ENCODE results near the gene CLEC2L. TPM values are rescaled to one million over a fixed set of nuclear protein-coding genes. Genes with fewer than 3 reads are reported as not detected.

Gene CLEC2L
- total and polyA plus RNA-seq, 2 of the 8 experiments (the other 6 are each of a cell fraction or from before 2014, with no cell fraction given): 0.20 to 1.9 TPM

DNA sequence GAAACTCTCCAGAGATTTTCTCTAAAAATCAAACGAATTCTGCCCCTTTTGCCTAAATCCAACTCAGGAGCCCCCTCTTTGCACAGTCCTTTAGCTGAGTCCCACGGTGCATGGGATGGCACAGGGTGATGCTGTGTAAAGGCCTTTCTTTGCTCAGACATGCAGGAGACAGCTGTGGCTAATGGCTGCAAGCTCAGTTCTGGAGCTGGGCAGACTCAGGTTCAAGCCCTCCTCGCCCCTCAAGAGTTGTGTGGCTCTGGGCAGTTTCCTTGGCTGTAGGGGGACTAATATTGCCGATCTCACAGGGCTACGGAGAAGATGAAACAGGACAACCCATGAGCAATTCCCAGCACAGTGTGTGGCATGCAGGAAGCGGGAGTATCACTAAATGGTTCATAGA, 42.6 kb downstream of the CLEC2L start (continued):
- TF ChIP-seq CHD7 (IDR thresholded peaks at IDR 0.05; ENCODE audit: insufficient replicate concordance, low read length) (no peak), HDAC2 (IDR thresholded peaks at IDR 0.05; ENCODE audit: borderline replicate concordance in 1 of 2, low read depth in 2 of 2, low read length in 2 of 2) (no peak), JUN (IDR thresholded peaks at IDR 0.05; ENCODE audit: low read depth, low read length) (no peak), KDM1A (IDR thresholded peaks at IDR 0.05; ENCODE audit: borderline replicate concordance, low read length) (no peak), BACH1 (IDR thresholded peaks at IDR 0.05; ENCODE audit: low read length) (no peak), POLR2AphosphoS5 (IDR thresholded peaks at IDR 0.05; ENCODE audit: low read depth, low read length) (no peak)
- TF ChIP-seq, protein P1, sequence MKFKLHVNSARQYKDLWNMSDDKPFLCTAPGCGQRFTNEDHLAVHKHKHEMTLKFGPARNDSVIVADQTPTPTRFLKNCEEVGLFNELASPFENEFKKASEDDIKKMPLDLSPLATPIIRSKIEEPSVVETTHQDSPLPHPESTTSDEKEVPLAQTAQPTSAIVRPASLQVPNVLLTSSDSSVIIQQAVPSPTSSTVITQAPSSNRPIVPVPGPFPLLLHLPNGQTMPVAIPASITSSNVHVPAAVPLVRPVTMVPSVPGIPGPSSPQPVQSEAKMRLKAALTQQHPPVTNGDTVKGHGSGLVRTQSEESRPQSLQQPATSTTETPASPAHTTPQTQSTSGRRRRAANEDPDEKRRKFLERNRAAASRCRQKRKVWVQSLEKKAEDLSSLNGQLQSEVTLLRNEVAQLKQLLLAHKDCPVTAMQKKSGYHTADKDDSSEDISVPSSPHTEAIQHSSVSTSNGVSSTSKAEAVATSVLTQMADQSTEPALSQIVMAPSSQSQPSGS (IDR thresholded peaks at IDR 0.05; ENCODE audit: low read length): no peak
- TF ChIP-seq, protein P2, sequence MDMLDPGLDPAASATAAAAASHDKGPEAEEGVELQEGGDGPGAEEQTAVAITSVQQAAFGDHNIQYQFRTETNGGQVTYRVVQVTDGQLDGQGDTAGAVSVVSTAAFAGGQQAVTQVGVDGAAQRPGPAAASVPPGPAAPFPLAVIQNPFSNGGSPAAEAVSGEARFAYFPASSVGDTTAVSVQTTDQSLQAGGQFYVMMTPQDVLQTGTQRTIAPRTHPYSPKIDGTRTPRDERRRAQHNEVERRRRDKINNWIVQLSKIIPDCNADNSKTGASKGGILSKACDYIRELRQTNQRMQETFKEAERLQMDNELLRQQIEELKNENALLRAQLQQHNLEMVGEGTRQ (IDR thresholded peaks at IDR 0.05; ENCODE audit: low read length): no peak

Data from H1 (cell line).